ENCODE measurements around the gene SMPD3.

- TF ChIP-seq CTCF (IDR thresholded peaks at IDR 0.05), result no peak
- no peak for TF ChIP-seq POLR2AphosphoS5 (IDR thresholded peaks at IDR 0.05)
- no peak for TF ChIP-seq POLR2A (IDR thresholded peaks at IDR 0.05)
- TF ChIP-seq EP300 (IDR thresholded peaks at IDR 0.05; ENCODE audit: low read depth), result no peak
Observed at GRCh38 chr16:68453816-68454215, 5.5 kb upstream of the SMPD3 start.
